Activated CD4-positive, alpha-beta memory T cell treated with anti-CD3 and anti-CD28 coated beads, Interleukin-2, amount 10 ng/mL, durations not matched to agents 7 days and 5 days (primary cell): ENCODE results near the gene C14orf119. TPM values are rescaled to one million over a fixed set of nuclear protein-coding genes. Genes with fewer than 3 reads are reported as not detected.

Experiments used
- CTCF ChIA-PET: fragments of 350-600 bp; sonication (Branson Sonifier 250); formaldehyde crosslinking; loops from one replicate; lab custom pipeline; 2021; ENCODE audit warnings: antibody characterized with exemption, inconsistent platforms; lab: Charles Lee
- POLR2A ChIA-PET: fragments of 350-600 bp; sonication (Branson Sonifier 250); formaldehyde crosslinking; loops from one replicate; lab custom pipeline; 2021; ENCODE audit warnings: antibody characterized with exemption; lab: Charles Lee
- DNase-seq: peaks from one replicate; pipeline ENCODE4 v3.0.0-alpha.2; 2020
- H3K27ac Mint-ChIP-seq: one replicate; pipeline ENCODE4 v1.8.0; 2021; ENCODE audit warnings: mild to moderate bottlenecking, mixed read lengths
- H3K27me3 Mint-ChIP-seq: one replicate; pipeline ENCODE4 v1.8.0; 2021; ENCODE audit warnings: mixed read lengths
- H3K36me3 Mint-ChIP-seq: one replicate; pipeline ENCODE4 v1.8.0; 2021; ENCODE audit warnings: low read depth, mixed read lengths
- H3K4me1 Mint-ChIP-seq: one replicate; pipeline ENCODE4 v1.8.0; 2021; ENCODE audit warnings: mixed read lengths
- H3K4me3 Mint-ChIP-seq: one replicate; pipeline ENCODE4 v1.8.0; 2021; ENCODE audit warnings: mild to moderate bottlenecking, mixed read lengths
- H3K9me3 Mint-ChIP-seq: one replicate; pipeline ENCODE4 v1.8.0; 2021; ENCODE audit warnings: mixed read lengths
- total RNA-seq, 2 experiments: library from RNA; stranded (reverse); gene quantifications; one replicate each; pipeline ENCODE4 v1.2.3, GENCODE V29; 2021

Gene C14orf119
- total RNA-seq, 2 experiments from 2014 or later, result 49.2 to 55.5 TPM

- Mint-ChIP-seq H3K36me3 (no peaks in the 10 kb centered on the region), H3K9me3 (no peaks in the 10 kb centered on the region), H3K4me1 (peaks cover 47% of the 10 kb centered on the region), H3K4me3 (no peak overlapping the region), H3K27me3 (peaks cover 4% of the 10 kb centered on the region), H3K27ac (no peak overlapping the region)
- ChIA-PET POLR2A (no interaction called here), CTCF (no interaction called here)
- DNase-seq, result no peak
Observed at GRCh38 chr14:23117371-23118020, 22.2 kb downstream of the C14orf119 start.

- CTCF ChIA-PET, result interaction anchor here (1.0 to 7.6 kb wide), 3 partner anchors 68 to 261 kb away, joined by 3 to 214 read pairs (median 27); partner anchors contain the start of gene SLC7A8
- peaks cover 4% of the 10 kb centered on the region for H3K27me3 Mint-ChIP-seq
- H3K27ac Mint-ChIP-seq, result peak within 1 kb of the TSS; percentile 83
- H3K4me1 Mint-ChIP-seq, result peaks cover 45% of the 10 kb centered on the region
- no peaks in the 10 kb centered on the region for H3K9me3 Mint-ChIP-seq
- no peak within 1 kb of the TSS for H3K4me3 Mint-ChIP-seq
- DNase-seq, result no peak
- no peaks in the 10 kb centered on the region for H3K36me3 Mint-ChIP-seq
- POLR2A ChIA-PET, result interaction anchor here (2.9 kb wide), 1 partner anchor 183 kb away, joined by 17 read pairs; the partner anchor contains the start of gene PPP1R3E
Observed at GRCh38 chr14:23118506-23119362, 23.4 kb downstream of the C14orf119 start, which contains the start of gene CEBPE. Gene CEBPE, minus strand, starts transcription at chr14:23119255. Its CDS starts 164 bp downstream, at chr14:23119091.

DNA sequence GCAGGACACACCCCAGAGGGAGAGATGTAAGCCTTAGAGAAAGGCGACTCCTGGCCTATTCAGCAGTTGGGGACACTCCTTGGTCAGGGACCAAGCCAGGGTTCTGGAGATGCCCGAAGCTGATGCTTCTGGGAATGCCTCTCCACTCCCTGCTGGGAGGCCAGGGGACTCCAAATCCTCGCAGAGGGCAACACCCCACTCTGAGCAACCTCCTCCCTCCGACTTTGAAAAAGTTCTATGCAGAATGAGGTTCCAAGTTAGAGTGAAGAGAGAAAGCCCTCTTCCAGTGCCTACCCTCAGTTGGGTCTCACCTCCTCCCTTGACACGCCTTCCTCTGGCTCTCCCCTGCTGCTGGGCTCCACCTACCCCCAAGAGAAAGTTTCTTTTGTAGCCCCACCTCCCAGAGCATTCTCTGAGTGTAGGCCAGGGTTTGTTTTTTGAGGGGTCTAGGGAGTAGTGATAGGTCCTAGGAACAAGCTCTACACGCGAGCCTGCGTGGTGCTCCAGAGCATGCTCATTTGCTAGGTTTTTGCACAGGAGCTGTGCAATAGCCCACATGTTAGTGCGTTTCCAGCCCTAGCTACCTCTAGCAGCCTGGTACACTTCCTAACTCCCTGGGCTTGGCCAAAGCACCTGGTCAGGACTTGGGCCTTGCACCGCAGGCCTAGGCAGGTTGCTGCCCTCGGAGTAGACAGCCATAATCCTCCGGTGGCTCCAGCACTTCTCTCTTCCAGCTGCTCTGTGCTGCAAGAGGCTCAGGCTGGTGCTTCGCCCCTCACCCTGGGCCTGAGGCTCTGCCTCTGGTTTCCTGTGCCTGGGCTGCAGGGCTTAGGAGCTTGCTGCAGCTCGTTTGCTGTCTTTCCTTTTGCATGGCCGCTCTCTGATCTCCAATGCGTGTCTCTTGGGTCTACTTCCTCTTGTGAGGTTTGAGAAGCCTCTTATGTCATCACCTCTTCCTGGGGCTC, 24.3 kb downstream of the C14orf119 start:
- ChIA-PET CTCF (interaction anchor here (0.6 to 7.6 kb wide), 21 partner anchors 10 to 269 kb away, joined by 3 to 214 read pairs (median 9); partner anchors contain the start of genes ACIN1, C14orf119, HOMEZ and PABPN1), POLR2A (interaction anchor here (0.7 to 2.9 kb wide), 8 partner anchors 24 to 202 kb away, joined by 3 to 22 read pairs (median 6); partner anchors contain the start of genes ACIN1, C14orf119, PABPN1 and PPP1R3E)
- peak; percentile 38 for DNase-seq
- Mint-ChIP-seq H3K27me3 (peaks cover 4% of the 10 kb centered on the region), H3K4me3 (no peak overlapping the region), H3K36me3 (no peaks in the 10 kb centered on the region), H3K9me3 (no peaks in the 10 kb centered on the region), H3K4me1 (peaks cover 41% of the 10 kb centered on the region), H3K27ac (peak overlapping the region; percentile 83)

GRCh38 chr14:23120541-23121251, 25.4 kb downstream of the C14orf119 start:
- Mint-ChIP-seq H3K4me3 (peak overlapping the region; percentile 36), H3K27ac (peak overlapping the region; percentile 83)

GRCh38 chr14:23121361-23121771, 26.1 kb downstream of the C14orf119 start:
- ChIA-PET CTCF (interaction anchor here (0.6 to 7.6 kb wide), 36 partner anchors 8 to 262 kb away, joined by 3 to 214 read pairs (median 7); partner anchors contain the start of genes ACIN1, C14orf119, CDH24 and HAUS4), POLR2A (interaction anchor here (0.8 to 2.9 kb wide), 8 partner anchors 9 to 200 kb away, joined by 3 to 22 read pairs (median 4); partner anchors contain the start of genes ACIN1, C14orf119, PABPN1 and PPP1R3E)
- Mint-ChIP-seq H3K4me1 (peaks cover 34% of the 10 kb centered on the region), H3K27me3 (peaks cover 4% of the 10 kb centered on the region), H3K4me3 (no peak overlapping the region), H3K27ac (peak overlapping the region; percentile 83), H3K36me3 (no peaks in the 10 kb centered on the region), H3K9me3 (no peaks in the 10 kb centered on the region)
- peak; percentile 36 for DNase-seq

More at GRCh38 chr14:23120541-23121251, 25.4 kb downstream of the C14orf119 start:
- DNase-seq, result peak; percentile 85
- peaks cover 34% of the 10 kb centered on the region for H3K4me1 Mint-ChIP-seq
- no peaks in the 10 kb centered on the region for H3K36me3 Mint-ChIP-seq
- POLR2A ChIA-PET, result interaction anchor here (0.6 to 2.9 kb wide), 13 partner anchors 10 to 201 kb away, joined by 3 to 22 read pairs (median 4); partner anchors contain the start of genes ACIN1, C14orf119, PABPN1 and PPP1R3E
- CTCF ChIA-PET, result interaction anchor here (0.6 to 7.6 kb wide), 56 partner anchors 9 to 436 kb away, joined by 3 to 214 read pairs (median 5); partner anchors contain the start of genes ACIN1, C14orf119, CDH24 and HAUS4
- no peaks in the 10 kb centered on the region for H3K9me3 Mint-ChIP-seq
- H3K27me3 Mint-ChIP-seq, result peaks cover 1% of the 10 kb centered on the region

GRCh38 chr14:23122086-23122485, 26.8 kb downstream of the C14orf119 start:
- Mint-ChIP-seq H3K9me3 (no peaks in the 10 kb centered on the region), H3K4me1 (peaks cover 34% of the 10 kb centered on the region), H3K27ac (no peak overlapping the region), H3K36me3 (no peaks in the 10 kb centered on the region), H3K27me3 (peaks cover 3% of the 10 kb centered on the region), H3K4me3 (no peak overlapping the region)
- CTCF ChIA-PET, result interaction anchor here (0.8 to 7.6 kb wide), 14 partner anchors 10 to 258 kb away, joined by 3 to 214 read pairs (median 22); partner anchors contain the start of genes ACIN1, C14orf119, PABPN1 and PPP1R3E
- POLR2A ChIA-PET, result interaction anchor here (1.0 to 2.9 kb wide), 4 partner anchors 64 to 199 kb away, joined by 3 to 22 read pairs (median 10); partner anchors contain the start of genes PABPN1 and PPP1R3E
- no peak for DNase-seq

GRCh38 chr14:23123419-23123818, 28.1 kb downstream of the C14orf119 start:
- no peak for DNase-seq
- no peak overlapping the region for H3K4me3 Mint-ChIP-seq
- ChIA-PET POLR2A (no interaction called here), CTCF (interaction anchor here (1.5 to 7.6 kb wide), 2 partner anchors 18 to 63 kb away, joined by 4 to 214 read pairs; partner anchors contain the start of gene SLC7A8)
- H3K27ac Mint-ChIP-seq, result no peak overlapping the region
- no peaks in the 10 kb centered on the region for H3K9me3 Mint-ChIP-seq
- no peaks in the 10 kb centered on the region for H3K36me3 Mint-ChIP-seq
- H3K4me1 Mint-ChIP-seq, result peaks cover 40% of the 10 kb centered on the region
- peaks cover 3% of the 10 kb centered on the region for H3K27me3 Mint-ChIP-seq

DNA sequence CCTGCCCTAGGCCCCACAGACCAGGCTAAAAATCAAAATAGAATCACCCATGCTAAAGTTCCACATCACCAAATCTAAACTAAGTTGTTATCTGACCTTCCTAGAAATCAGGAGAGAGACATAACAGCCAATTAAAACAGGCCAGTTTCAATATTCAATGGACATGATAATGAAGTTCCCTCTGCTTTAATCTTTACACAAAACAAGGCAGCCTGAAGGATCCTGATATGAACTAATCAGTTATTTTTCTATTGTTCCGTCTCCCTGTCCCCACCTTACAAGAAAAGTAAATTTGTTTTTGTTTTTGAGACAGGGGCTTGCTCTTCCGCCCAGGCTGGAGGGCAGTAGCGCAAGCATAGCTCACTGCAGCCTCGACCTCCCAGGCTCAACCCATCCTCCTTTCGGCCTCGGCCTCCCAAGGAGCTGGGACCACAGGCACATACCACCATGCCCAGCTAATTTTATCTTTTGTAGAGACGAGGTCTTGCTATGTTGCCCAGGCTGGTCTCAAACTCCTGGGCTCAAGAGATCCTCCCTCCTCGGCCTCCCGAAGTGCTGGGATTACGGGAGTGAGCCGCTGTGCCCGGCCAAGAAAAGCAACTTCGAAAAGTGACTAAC, 29.1 kb downstream of the C14orf119 start:
- CTCF ChIA-PET, result interaction anchor here (1.5 to 7.6 kb wide), 2 partner anchors 17 to 62 kb away, joined by 4 to 214 read pairs; partner anchors contain the start of gene SLC7A8
- H3K36me3 Mint-ChIP-seq, result no peaks in the 10 kb centered on the region

DNA sequence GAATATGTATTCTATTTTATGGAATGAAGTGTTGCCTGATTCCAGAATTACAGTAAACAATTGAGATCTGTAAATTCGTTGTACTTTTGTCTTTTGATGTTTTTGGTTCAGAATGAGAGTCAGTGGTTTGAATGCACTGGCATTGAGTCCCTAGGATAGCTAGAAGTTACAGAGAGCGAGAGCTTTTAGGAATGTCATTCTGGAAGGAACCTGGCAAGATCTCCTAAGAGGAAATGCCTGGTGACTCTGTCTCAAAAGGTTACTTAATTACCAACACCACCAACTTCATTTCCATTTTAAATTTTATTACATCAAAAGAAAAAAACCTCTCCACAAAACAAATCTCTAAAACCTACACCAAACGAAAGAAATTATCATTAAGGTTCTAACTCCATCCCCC, 29.7 kb downstream of the C14orf119 start:
- H3K4me1 Mint-ChIP-seq, result peaks cover 36% of the 10 kb centered on the region

More for the DNA sequence above, 29.1 kb downstream of the C14orf119 start:
- H3K4me3 Mint-ChIP-seq, result no peak overlapping the region
- POLR2A ChIA-PET, result interaction anchor here (1.0 kb wide), 1 partner anchor 53 kb away, joined by 3 read pairs; no protein-coding TSS in a partner anchor
- no peak overlapping the region for H3K27ac Mint-ChIP-seq
- peaks cover 42% of the 10 kb centered on the region for H3K4me1 Mint-ChIP-seq
- no peak for DNase-seq
- peaks cover 3% of the 10 kb centered on the region for H3K27me3 Mint-ChIP-seq
- peaks cover 1% of the 10 kb centered on the region for H3K9me3 Mint-ChIP-seq

DNA sequence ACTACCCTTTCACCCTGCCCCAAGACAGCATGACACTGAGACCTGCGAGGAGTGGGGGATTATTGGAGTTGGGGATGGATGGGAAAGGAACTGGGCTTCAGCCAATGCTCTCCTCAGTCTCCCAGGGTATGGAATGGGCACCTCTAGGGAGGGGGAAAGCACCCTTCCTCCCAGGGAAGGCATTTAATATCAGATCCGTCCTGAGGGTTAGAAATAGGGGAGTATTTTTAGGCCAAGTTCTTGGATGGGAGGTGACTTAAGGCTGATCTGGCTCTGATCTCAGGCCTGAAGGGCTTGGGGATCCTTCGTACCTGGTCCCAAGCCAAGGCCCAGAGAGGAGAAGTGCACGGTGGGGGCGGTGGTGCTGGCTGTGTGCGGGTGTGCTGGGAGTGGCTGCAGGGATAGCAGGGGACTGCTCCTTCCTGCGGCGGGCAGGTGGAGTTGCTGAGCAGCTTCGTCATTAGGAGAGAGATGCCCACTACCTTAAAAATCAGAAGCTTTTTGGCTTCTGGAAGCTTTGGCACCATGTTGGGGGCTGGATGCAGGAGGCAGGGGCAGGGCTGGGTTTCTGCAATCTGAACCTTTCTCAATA, 30.7 kb downstream of the C14orf119 start:
- peaks cover 1% of the 10 kb centered on the region for H3K9me3 Mint-ChIP-seq
- no peak overlapping the region for H3K27ac Mint-ChIP-seq
- H3K4me3 Mint-ChIP-seq, result no peak overlapping the region
- ChIA-PET POLR2A (no interaction called here), CTCF (interaction anchor here (1.4 to 7.6 kb wide), 2 partner anchors 60 to 61 kb away, joined by 4 to 214 read pairs; partner anchors contain the start of gene SLC7A8)
- DNase-seq, result no peak
- peaks cover 6% of the 10 kb centered on the region for H3K27me3 Mint-ChIP-seq
- peaks cover 26% of the 10 kb centered on the region for H3K4me1 Mint-ChIP-seq
- H3K36me3 Mint-ChIP-seq, result no peaks in the 10 kb centered on the region

More for the DNA sequence above, 29.7 kb downstream of the C14orf119 start:
- peaks cover 1% of the 10 kb centered on the region for H3K9me3 Mint-ChIP-seq
- no peak overlapping the region for H3K4me3 Mint-ChIP-seq
- no peak overlapping the region for H3K27ac Mint-ChIP-seq
- CTCF ChIA-PET, result interaction anchor here (7.6 kb wide), 1 partner anchor 61 kb away, joined by 214 read pairs; the partner anchor contains the start of gene SLC7A8
- no peaks in the 10 kb centered on the region for H3K36me3 Mint-ChIP-seq
- H3K27me3 Mint-ChIP-seq, result peaks cover 3% of the 10 kb centered on the region
- DNase-seq, result no peak
- POLR2A ChIA-PET, result interaction anchor here (0.7 to 1.0 kb wide), 2 partner anchors 52 to 178 kb away, joined by 3 read pairs; partner anchors contain the start of gene PPP1R3E
